GOT3 (cell line): ENCODE measurements around the gene FALEC.
"Not testable (repeated sequence)": the region's sequence is repeated elsewhere in the genome, so short reads cannot be mapped to it uniquely, and the experiment has no call there.

Source experiments
- DNase-seq: peaks from one replicate; lab custom pipeline; 2025; ENCODE audit warnings: mixed read lengths; lab: John Stamatoyannopoulos, UW

The FALEC gene

DNA sequence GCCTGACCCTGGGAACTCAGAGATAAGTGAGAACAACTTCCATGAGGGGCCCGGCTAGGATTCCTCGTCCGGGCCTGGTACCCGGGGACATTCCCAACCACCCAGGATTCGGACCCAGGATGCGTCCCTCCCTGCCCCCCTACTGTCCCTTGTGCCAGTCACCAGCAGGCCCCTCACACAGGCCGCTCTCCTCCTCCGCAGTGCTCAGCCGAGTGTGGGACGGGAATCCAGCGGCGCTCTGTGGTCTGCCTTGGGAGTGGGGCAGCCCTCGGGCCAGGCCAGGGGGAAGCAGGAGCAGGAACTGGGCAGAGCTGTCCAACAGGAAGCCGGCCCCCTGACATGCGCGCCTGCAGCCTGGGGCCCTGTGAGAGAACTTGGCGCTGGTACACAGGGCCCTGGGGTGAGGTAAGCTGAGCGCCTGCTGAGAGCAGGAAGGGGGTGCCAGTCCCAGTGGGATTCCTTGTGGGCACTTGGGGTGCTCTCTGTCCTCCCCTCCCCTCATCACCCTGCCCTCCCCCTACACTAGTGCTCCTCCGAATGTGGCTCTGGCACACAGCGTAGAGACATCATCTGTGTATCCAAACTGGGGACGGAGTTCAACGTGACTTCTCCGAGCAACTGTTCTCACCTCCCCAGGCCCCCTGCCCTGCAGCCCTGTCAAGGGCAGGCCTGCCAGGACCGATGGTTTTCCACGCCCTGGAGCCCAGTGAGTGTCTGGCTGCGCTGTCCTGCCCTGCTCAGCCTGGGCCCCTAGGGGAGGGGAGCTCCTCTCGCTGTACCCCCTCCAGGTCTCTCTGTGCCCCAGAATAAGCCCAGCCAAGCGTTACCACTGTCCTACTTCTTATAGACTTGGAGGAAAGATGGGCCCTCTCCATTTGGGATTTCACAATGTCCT is 43.5 kb downstream of the FALEC start:
- DNase-seq: no peak

DNA sequence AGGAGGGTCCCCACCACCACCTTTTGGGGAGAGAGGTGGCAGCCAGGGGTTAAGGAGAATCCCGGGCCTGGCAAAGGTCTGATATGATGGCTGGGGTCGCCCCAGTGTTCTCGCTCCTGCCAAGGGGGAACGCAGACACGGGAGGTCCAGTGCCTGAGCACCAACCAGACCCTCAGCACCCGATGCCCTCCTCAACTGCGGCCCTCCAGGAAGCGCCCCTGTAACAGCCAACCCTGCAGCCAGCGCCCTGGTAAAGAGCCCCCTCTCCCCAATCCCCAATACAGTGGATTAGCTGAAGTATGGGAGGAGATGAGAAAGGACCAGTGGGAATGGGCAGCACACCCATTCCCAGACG is 44.1 kb downstream of the FALEC start:
- no peak for DNase-seq

DNA sequence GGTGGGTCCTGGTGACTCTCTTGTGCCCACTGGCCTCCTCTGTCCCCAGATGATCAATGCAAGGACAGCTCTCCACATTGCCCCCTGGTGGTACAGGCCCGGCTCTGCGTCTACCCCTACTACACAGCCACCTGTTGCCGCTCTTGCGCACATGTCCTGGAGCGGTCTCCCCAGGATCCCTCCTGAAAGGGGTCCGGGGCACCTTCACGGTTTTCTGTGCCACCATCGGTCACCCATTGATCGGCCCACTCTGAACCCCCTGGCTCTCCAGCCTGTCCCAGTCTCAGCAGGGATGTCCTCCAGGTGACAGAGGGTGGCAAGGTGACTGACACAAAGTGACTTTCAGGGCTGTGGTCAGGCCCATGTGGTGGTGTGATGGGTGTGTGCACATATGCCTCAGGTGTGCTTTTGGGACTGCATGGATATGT is 44.5 kb downstream of the FALEC start:
- no peak for DNase-seq

DNA sequence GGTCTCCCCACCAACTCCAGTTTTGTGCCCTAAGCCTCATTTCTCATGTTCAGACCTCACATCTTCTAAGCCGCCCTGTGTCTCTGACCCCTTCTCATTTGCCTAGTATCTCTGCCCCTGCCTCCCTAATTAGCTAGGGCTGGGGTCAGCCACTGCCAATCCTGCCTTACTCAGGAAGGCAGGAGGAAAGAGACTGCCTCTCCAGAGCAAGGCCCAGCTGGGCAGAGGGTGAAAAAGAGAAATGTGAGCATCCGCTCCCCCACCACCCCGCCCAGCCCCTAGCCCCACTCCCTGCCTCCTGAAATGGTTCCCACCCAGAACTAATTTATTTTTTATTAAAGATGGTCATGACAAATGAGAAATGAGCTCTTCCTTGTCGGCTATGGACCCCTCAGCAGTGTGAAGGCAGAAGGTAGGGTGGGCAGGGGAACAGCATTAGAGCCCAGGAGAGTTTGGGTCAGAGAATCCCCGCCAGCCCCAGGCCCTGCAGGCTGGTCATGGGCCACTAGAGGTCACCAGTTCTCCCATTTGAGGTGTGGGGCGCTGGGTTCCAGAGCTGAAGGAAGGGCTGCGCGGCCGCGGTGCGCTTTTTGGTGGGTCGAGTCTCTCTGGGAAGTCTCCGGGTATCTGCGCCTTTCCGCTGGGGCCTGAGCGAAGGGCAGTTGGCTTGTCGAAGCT is 45.2 kb downstream of the FALEC start:
- peak; percentile 84 for DNase-seq

DNA sequence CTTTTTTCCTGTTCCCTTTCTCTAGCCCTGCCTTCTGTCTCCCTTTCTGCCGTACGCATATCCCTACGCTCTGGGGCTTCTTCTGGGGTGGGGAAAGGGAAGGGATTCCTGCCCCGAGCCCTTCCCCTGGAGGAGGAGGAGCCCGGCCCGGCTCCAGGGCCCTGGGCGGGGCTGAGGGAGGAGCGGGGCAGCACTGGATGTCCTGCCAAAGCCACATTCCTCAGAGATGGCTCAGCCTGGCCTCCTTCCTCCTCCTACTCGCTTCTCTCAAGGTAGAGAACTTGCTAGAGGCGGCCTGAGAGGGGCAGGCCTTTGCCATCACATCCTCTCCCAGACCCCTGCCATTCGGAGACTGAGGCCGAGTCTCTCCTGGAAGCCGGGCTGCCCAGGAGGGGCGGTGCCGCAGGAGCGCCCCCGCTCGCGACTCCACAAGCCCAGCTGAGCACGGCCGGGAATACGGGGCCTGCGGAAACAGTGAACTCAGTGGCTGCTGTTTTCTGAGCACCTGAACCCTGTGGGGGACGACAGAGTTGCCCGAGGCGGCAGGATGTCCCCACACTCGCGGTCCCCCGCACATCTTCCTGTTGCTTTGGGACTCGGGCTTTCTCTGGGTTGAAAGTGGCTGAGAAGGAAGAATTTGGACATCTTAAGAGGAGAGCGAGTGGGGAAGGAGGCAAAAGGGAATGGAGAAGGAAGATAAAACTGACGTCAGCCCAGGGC is 45.9 kb downstream of the FALEC start:
- DNase-seq: peak; percentile 84

DNA sequence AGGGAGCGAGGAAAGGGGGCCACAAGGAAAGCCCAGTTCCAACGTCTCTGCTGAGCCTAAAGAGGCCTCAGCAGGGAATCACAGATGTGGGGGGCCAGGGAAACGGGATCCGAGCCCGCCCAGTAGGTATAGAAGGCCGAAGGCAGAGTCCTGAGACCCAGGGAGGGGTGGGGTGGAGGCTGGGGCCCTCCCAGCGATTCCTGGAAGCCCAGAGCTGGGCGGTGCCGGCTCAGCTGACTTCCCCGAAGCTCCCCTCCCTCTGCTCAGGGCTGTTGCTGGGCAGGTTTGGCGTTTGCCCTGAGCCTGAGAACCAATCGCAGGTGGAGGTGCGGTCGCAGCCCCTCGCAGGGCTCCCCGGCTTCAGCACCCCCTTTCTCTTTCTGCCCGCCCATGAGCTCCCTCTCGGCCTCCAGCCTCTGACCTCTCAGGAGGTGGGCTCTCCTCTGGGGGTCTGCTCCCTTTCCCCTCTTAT is 46.5 kb downstream of the FALEC start:
- peak; percentile 66 for DNase-seq

DNA sequence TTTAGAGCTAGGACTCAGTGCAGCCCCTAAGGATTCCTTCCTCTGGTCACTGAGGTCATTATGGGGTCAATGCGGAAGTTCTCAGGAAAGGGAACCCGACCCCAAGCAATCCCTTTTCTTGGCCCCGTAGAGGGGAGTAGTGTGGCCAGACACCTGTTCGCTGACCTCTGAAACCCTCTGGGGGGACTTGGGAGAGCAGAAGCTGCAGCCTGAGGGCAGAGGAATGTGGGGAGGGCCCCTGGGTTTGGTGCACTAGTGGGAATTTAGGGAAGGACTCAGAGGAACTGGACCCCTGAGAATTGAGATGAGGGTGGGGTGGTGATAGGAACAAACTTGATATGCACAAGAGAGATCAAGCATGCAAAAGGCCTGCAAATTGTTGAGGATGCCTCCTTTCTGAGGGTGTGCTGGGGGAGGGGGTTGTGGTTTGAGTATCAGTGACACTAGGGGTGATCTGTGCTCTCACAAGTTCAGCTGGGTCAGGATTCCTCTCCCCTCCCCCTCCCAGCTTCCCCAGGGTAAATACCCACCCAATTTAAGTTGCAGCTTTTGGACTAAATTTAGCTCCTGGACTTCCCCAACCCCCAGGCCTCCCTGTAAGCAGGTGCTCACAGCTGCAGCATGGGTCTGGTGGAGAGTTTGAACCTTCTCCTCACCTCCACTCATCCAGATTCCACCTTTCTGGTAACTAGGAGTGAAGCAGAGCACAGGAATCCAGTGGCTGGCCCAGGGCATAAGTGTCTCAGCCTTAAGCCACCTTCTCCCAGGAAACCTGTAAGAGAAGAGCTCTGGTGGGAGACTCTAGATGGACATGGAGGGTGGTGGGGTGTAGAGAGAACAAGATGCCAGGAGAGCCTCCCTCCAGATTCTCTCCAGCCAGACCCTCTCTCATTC is 47.1 kb downstream of the FALEC start:
- no peak for DNase-seq

DNA sequence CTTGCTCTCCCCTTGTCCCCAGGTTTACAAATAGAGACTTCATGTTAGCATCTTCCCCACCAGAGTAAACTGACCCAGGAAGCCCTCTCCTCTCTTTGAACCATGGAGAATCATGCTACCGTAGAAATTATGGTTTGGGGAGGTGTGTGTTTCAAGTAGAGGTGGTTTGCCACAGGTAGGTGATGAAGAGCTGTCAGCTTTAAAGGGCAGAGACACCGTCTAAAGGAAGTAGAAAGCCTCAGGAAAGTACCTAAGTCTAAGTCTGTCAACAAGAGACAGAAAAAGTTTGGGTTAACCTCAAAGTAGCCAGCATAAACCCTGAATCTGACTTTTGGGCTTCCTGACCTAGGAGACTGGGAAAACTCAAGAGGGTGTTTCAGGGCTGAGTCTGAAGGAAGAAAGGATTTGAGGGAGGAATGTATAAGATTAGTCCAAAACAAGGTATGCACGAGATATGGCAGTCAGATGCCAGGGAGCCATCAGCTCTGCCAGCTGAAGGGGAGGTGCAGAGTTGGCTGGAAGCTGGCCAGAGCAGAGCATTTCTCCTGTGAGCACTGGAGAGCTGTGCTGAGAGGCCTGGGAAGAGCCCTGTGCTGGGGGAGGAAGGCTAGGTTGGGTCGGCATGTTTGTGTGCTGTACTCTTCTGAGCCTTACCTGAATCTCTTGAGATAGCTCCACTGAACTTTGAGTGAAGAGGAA is 47.9 kb downstream of the FALEC start:
- no peak for DNase-seq

DNA sequence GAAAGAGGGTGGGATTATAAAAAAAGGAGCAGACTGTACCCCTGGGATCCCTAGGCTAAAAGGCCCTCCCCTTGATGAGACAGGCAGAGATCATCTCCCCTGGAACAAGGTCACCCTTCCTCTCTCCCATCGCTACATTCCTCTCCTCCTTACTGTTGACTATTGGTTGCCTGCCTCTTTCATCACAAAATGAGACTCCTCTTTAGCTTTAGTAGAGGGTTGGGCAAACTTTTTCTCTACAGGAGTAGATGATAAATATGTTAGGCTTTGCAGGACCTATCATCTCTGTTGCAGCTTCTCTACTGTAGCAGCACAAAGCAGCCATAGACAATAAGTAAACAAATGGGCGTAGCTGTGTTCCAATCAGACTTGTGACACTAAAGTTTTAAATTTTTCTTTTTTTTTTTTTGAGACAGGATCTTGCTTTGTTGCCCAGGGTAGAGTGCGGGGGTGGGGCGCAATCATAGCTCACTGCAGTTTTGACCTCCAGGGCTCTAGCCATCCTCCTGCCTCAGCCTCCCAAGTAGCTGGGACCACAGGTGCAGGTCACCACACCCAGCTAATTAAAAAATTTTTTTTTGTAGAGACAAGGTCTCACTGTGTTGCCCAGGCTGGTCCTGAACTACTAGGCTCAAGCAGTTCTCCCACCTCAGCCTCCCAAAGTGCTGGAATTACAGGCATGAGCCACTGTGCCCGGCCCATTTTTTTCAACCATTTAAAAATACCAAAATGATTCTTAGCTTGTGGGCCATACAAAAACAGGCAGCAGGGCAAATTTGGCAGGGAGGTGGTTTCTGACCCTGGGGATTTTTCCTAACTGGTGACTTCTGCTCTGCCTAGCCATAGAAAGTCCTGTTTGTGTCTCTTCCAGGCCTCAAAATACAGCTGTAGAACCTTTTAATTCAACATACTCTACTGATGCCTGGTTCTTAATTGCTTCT is 48.8 kb downstream of the FALEC start:
- DNase-seq: no peak

DNA sequence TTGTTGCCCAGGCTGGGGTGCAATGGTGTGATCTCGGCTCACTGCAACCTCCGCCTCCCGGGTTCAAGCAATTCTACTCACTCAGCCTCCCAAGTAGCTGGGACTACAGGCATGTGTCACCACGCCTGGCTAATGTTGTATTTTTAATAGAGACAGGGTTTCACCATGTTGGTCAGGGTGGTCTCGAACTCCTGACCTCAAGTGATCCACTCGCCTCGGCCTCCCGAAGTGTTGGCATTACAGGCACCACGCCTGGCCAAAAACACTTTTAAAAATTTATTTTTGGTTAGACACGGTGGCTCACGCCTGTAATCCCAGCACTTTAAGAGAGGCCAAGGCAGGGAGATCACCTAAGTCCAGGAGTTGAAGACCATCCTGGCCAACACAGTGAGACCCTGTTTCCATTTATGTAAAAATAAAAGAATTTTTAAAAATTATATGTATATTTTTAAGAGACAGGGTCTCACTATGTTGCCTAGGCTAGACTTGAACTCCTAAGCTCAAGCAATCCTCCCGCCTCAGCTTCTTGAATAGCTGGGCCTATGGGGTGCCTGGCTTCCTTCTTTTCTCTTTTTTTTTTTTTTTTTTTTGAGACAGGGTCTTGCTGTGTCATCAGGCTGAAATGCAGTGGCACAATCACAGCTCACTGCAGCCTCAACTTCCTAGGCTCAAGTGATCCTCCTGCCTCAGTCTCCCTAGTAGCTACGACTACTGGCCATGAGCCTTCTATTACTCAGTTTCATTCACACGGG is 49.9 kb downstream of the FALEC start:
- DNase-seq: not testable (repeated sequence)

DNA sequence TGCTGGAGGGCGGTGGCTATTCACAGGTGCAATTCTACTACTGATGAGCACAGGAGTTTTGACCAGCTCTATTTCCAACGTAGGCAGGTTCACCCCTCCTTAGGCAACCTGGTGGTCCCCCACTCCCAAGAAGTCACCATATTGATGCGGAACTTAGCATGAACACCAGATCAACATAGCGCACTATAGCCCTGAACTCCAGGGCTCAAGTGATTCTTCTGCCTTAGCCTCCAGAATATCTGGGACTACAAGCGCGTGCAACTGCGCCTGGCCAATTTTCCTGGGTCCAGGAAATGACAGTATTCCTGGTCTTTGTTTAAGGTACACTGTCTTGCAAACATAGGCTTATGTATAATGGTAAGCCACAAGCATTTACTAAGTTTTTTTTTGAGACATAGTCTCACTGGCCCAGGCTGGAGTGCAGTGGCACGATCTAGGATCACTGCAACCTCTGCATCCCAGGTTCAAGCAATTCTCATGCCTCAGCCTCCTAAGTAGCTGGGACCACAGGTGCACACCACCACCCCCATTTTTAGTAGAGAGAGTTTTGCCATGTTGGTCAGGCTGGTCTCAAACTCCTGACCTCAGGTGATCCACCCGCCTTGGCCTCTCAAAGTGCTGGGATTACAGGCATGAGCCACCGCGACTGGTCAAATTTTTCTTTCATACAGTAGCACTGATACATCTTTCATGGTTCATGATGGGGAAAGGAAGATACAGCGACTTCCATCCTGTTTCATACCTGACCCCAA is 51.2 kb downstream of the FALEC start:
- DNase-seq: no peak

DNA sequence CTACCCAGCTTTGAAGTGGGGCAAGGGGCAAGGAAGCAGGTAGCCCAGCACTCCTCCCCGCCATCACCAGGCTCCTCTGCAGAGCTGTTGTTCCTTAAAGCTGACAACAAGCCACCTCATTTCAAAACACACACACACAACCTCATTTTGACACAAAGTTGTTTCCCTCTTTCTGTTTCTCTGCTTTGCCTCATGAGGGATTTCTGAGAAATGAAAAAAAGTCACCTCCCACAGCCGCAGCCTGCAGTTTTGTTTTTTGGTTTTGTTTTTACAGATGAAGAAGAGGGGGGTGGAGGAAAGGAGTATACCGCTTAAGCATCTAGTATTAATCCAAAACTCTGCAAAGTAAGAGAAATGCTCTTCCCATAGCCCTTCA is 51.8 kb downstream of the FALEC start:
- no peak for DNase-seq

DNA sequence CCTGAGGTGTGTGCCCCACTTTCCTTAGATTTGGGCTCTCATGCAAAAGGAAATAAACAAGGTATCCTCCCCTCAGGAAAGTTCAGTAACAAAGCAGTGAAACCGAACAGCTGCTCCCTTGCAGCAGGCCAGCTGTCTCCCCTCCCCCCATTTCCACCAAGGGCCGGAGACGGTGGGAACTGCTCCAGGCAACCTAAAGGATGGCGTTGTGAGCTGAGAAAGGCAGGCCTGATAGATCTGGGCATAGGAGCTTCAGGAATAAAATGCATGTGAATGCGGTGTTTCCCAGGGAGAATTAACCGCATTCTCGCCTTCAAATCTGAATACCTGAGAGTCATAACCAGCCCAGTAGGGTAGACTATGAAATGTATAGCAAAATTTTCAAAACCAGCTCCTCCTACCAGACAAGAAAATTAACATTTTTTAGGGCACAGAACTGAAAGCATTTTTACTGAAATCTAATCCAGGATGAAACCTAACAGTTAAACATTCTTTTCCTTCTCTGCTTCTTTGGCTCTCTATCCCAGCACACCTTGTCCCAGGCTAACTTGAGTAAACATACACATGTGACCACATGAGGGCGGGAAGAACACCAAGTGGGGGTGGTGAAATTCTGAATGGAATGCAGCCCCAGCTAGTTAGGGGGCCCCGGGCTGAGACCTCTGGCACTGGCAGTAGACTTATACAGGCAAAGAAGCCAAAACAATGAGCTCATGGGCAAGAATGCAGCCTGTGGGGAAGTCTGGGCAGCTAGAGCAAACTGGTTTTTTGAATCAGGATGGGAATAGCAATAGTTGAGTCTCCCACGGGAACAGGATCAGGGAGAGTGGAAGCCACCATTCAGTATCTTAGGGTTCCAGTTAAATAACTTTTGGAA is 52.4 kb downstream of the FALEC start:
- no peak for DNase-seq

DNA sequence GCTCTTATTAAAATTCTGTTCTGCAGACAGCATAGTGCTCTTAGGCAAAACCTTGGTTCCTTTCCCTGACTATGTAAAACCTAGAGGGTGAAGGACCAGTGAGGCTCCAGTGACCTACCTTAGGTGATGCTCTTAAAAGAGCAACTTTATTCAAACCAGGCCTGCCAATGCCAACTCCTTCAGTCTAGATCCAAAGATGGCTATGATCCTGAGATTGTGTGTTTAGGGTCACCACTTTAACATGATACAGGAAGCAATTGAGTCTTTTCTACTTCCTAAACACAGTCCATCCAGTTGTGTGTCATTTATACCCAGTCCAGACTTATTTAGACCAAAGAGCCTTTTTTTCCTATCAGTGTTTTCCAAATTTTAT is 53.0 kb downstream of the FALEC start:
- DNase-seq: no peak

DNA sequence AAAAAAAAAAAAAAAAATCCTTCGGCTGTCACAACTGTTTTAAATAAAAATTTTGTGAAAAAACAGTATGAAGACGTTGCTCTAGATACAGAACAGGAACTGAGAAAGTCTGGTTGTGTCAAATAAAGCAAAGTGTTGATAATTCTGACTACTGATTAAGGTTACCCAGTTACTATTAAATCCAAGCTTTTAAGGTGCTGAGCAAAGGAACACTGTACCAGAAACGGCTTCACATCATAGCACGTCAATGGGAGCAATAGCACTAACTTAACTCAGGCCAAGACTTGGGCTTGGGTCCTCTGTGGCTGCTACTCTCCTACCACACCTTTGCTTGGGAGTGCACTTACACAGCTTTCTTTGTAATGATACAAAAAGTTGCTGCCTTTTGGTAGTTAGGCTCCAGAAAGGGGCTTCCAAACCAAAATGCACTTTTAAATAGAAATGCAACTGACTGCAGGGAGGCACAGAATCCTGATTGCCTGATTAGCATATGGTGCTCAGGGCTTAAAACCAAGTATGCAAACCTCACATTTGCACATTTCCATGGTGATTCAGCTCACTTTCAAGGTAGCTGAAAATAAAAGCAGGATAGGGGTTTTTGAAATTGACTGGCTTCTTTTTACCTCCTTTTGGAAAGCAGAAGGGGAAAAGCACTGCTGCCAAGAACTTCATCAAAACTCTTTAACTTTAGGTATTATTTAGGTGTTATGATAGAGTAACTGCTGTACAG is 57.5 kb downstream of the FALEC start:
- DNase-seq: no peak

DNA sequence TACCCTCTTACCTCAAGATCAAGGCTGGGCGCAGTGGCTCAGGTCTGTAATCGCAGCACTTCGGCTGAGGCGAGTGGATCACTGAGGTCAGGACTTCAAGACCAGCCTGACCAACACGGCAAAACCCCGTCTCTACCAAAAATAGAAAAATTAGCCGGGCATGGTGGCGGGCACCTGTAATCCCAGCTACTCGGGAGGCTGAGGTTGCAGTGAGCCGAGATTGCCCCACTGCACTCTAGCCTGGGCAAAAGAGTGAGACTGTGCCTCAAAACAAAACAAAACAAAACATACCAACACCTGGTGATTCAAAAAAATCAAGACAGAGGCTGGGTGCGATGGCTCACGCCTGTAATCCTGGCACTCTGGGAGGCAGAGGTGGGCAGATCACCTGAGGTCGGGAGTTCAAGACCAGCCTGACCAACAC is 58.1 kb downstream of the FALEC start:
- not testable (repeated sequence) for DNase-seq
